Measurements from ENCODE around the gene SPDYE3.
"Not testable (repeated sequence)": the region's sequence is repeated elsewhere in the genome, so short reads cannot be mapped to it uniquely, and the experiment has no call there.

GRCh38 chr7:100365998-100366367, 58.5 kb downstream of the SPDYE3 start:
- TF ChIP-seq MYC (IDR thresholded peaks at IDR 0.05; ENCODE audit: borderline replicate concordance, low read length); NR3C1 (IDR thresholded peaks at IDR 0.05); ELK1 (IDR thresholded peaks at IDR 0.05; ENCODE audit: low read depth, low read length); RFX5 (IDR thresholded peaks at IDR 0.05); POLR2A (IDR thresholded peaks at IDR 0.05; ENCODE audit: low read length): not testable (repeated sequence)

Measured in A549 (cell line).